Ovary (tissue), 9 donors: ENCODE measurements around the gene ALCAM. TPM values are rescaled to one million over a fixed set of nuclear protein-coding genes. Genes with fewer than 3 reads are reported as not detected.

Experiments used
- DNase-seq, 5 donors: peaks; one replicate each; pipeline ENCODE4 v3.0.0-alpha.2; 2019 to 2020
- H3K27ac ChIP-seq, 2 donors: fragments of 200-600 bp; one replicate each; pipeline versions ENCODE4 v1.5.1 to v1.8.0; 2019 to 2022
- H3K27me3 ChIP-seq: fragments of 200-600 bp; one replicate; pipeline ENCODE4 v1.8.0; 2022
- H3K36me3 ChIP-seq: fragments of 200-600 bp; sonication (generic); one replicate; pipeline ENCODE4 v1.5.1; 2019
- H3K4me1 ChIP-seq: one replicate; pipeline ENCODE4 v1.8.1; 2013; ENCODE audit warnings: mild to moderate bottlenecking, moderate library complexity; ENCODE audit not compliant: insufficient read depth
- H3K4me3 ChIP-seq: fragments of 200-600 bp; sonication (generic); one replicate; pipeline ENCODE4 v1.5.1; 2017
- H3K9me3 ChIP-seq, 2 donors: fragments of 200-600 bp in 1 of 2; sonication (generic) in 1 of 2; one replicate each; pipeline versions ENCODE4 v1.5.1 to v1.8.1; 2013 to 2019; ENCODE audit warnings: mild to moderate bottlenecking in 1 of 2, moderate library complexity in 1 of 2
- CTCF ChIP-seq, 3 donors: fragments of 450-650 bp in 2 of 3; fragments of 200-600 bp in 1 of 3; IDR thresholded peaks; one replicate each; pipeline versions ENCODE4 v1.5.1 to v1.8.0; 2016 to 2022; ENCODE audit warnings: antibody characterized with exemption in 3 of 3, mild to moderate bottlenecking in 1 of 3
- EP300 ChIP-seq: sonication (generic); formaldehyde crosslinking; IDR thresholded peaks from one replicate; pipeline ENCODE4 v1.6.1; 2017; ENCODE audit warnings: antibody characterized with exemption
- POLR2A ChIP-seq: fragments of 450-650 bp; IDR thresholded peaks from one replicate; pipeline ENCODE4 v1.6.1; 2017; ENCODE audit warnings: antibody characterized with exemption, mild to moderate bottlenecking, moderate library complexity
- WGBS, 3 donors: extraction: QIAGEN DNeasy Blood & Tissue Kit in 1 of 3; methylation state at CpG; one replicate each; pipeline versions ENCODE4 v1.1.5 to v1.1.7; 2013 to 2017; 5-methylcytosine and 5-hydroxymethylcytosine counted together
- intact Hi-C, 4 donors: fragments of 100-400 bp; cut with DNase I; formaldehyde crosslinking; loops; one replicate each; pipeline versions ENCODE4 v1.11.0 to v1.15.1; 2022 to 2023
- polyA plus RNA-seq, 2 donors: library from polyadenylated mRNA; stranded (reverse); fragments of 200-250 nt in 1 of 2; fragments of 350-450 nt in 1 of 2; fragmentation: Illumina TruSeq in 1 of 2; extraction: RNeasy Lipid Tissue Mini Kit (QIAGEN cat#74804) in 1 of 2; gene quantifications; one replicate each; pipeline ENCODE4 v1.2.3, GENCODE V29; 2013 to 2014
- total RNA-seq, 7 donors: library from RNA; depleted of rRNA in 2 of 7; stranded (reverse); fragments of >200 nt in 2 of 7; fragmentation: NEBNext Ultra II Directional in 3 of 7; extraction: Animal tissue kit (Norgen Biotek cat#: 25700) in 3 of 7; gene quantifications; one replicate each; pipeline versions ENCODE4 v1.1.0 to v1.2.4, GENCODE V29; 2016 to 2023
- donor health status: DM: no; HTN: no; CAD: no; lungs with moderate emphysema.
- donor health status: DM: no; HTN: no; CAD: no.
- donor health status: Bipolar disorder and iron deficiency.
- donor health status: DM: yes; HTN: yes; CAD: no.
- donor health status: DM: no; HTN: no; CAD: no.
- donor health status: DM: yes; HTN: yes; CAD: no.

ALCAM gene
- total and polyA plus RNA-seq, 9 donors: 25.0 to 279 (median 52.1) TPM

DNA sequence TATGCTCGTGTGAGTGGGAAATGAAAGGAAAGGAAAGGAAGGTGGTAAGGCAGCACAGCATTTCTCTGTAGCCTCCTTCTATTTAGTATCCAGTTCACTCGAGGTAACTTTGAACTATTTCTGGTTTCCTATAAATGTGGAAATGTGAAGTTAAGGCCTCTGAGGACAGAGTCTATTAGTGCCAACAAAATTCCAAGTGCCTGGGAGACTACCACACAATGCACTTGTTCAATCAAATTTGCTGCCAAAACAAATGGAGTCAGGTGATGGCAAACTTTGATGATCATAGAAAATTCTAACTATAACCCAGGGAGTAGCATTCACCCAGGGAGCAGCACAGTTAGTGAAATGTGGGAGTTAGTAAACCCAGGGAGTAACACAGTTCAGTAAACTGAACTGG lies 155.1 kb downstream of the ALCAM start:
- TF ChIP-seq POLR2A (no peak), CTCF (IDR thresholded peaks at IDR 0.05) (no peak), EP300 (no peak)
- Histone ChIP-seq H3K27ac (no peak overlapping the region), H3K36me3 (no peaks in the 10 kb centered on the region), H3K9me3 (no peaks in the 10 kb centered on the region), H3K27me3 (no peaks in the 10 kb centered on the region), H3K4me3 (no peak overlapping the region), H3K4me1 (no peaks in the 10 kb centered on the region)
- intact Hi-C loops: no loop called here
- 85 to 87% (median 85%) methylated on average over 2 of the region's 2 CpGs for WGBS, 3 donors
- no peak for DNase-seq

- intact Hi-C loops: no loop called here
- TF ChIP-seq EP300 (no peak), CTCF (IDR thresholded peaks at IDR 0.05) (no peak), POLR2A (no peak)
- Histone ChIP-seq H3K9me3 (no peaks in the 10 kb centered on the region), H3K36me3 (no peaks in the 10 kb centered on the region), H3K27me3 (no peaks in the 10 kb centered on the region), H3K27ac (no peak overlapping the region), H3K4me1 (no peaks in the 10 kb centered on the region), H3K4me3 (no peak overlapping the region)
- no peak for DNase-seq
- WGBS, 3 donors: 97 to 98% (median 97%) methylated on average over 1 of the region's 1 CpG
Measured at GRCh38 chr3:105523501-105523900, 156.8 kb downstream of the ALCAM start.

GRCh38 chr3:105525531-105525930 lies 158.8 kb downstream of the ALCAM start:
- H3K36me3 ChIP-seq: no peaks in the 10 kb centered on the region
- no peaks in the 10 kb centered on the region for H3K4me1 ChIP-seq
- TF ChIP-seq POLR2A (no peak), EP300 (no peak), CTCF (IDR thresholded peaks at IDR 0.05) (no peak)
- H3K4me3 ChIP-seq: no peak overlapping the region
- H3K27me3 ChIP-seq: no peaks in the 10 kb centered on the region
- WGBS, 3 donors: 72 to 88% (median 78%) methylated on average over 4 of the region's 4 CpGs
- no peak overlapping the region for H3K27ac ChIP-seq
- intact Hi-C loops: no loop called here
- H3K9me3 ChIP-seq: no peaks in the 10 kb centered on the region
- no peak for DNase-seq

GRCh38 chr3:105526360-105527111 lies 159.8 kb downstream of the ALCAM start:
- intact Hi-C loops: no loop called here
- DNase-seq: no peak
- H3K4me1 ChIP-seq: no peaks in the 10 kb centered on the region
- no peaks in the 10 kb centered on the region for H3K36me3 ChIP-seq
- 47 to 63% (median 60%) methylated on average over 4 of the region's 4 CpGs for WGBS, 3 donors
- no peak overlapping the region for H3K4me3 ChIP-seq
- TF ChIP-seq EP300 (no peak), CTCF (IDR thresholded peaks at IDR 0.05) (no peak), POLR2A (no peak)
- no peaks in the 10 kb centered on the region for H3K27me3 ChIP-seq
- no peaks in the 10 kb centered on the region for H3K9me3 ChIP-seq
- no peak overlapping the region for H3K27ac ChIP-seq
